ENCODE data around the gene SERPINA5. TPM values are rescaled to one million over a fixed set of nuclear protein-coding genes. Genes with fewer than 3 reads are reported as not detected.

SERPINA5 gene
- polyA plus RNA-seq, 1 of the 3 experiments (the other 2 are of a cell fraction) = 0.08 TPM

DNA sequence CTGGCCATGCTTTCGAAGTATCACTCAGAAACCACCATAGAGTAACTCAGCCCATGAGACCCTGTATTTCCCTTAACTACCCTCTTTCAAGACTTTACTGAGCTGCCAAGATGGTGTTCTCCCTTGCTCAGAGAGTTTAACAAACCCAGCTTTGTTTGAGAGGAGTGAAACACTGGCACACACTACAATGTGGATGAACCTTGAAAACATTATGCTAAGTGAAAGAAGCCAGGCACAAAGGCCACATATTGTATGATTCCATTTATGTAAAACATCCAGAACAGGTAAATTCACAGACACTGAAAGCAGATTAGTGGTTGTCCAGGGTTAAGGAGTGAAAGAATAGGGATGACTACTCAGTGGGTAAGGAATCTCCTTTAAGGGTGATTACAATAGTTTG lies 49.8 kb downstream of the SERPINA5 start:
- Histone ChIP-seq H3F3A (replicated peaks; ENCODE audit: insufficient read depth) (no peaks in the 10 kb centered on the region), H3K4me2 (no peak overlapping the region), H3K79me2 (ENCODE audit: insufficient read depth) (no peaks in the 10 kb centered on the region), H3K4me1 (ENCODE audit: control insufficient read depth in 1 of 2, insufficient read depth in 2 of 2, low read depth in 1 of 2, low read length in 1 of 2) (no peaks in the 10 kb centered on the region), H3K9ac (no peak overlapping the region), H3K36me3 (replicated peaks in 1 of 2; ENCODE audit: control insufficient read depth in 1 of 2, insufficient read depth in 2 of 2, low read length in 1 of 2) (no peaks in the 10 kb centered on the region), H3K27ac (ENCODE audit: low read depth in 2 of 2, low read length in 1 of 2) (no peak overlapping the region), H3K27me3 (ENCODE audit: insufficient read depth) (no peaks in the 10 kb centered on the region; the same call in 1 of the 2 replicates), H2AFZ (ENCODE audit: low read depth) (no peak overlapping the region), H3K4me3 (ENCODE audit: low read depth in 2 of 2, low read length in 1 of 2) (no peak overlapping the region), H4K20me1 (ENCODE audit: insufficient read depth) (no peaks in the 10 kb centered on the region), H3K9me3 (no peaks in the 10 kb centered on the region), H3K9me2 (no peaks in the 10 kb centered on the region)
- DNase-seq = no peak
- 56% methylated on average over 1 of the region's 1 CpG for WGBS (ENCODE audit: low lambda C conversion rate)
- TF ChIP-seq, protein P1, sequence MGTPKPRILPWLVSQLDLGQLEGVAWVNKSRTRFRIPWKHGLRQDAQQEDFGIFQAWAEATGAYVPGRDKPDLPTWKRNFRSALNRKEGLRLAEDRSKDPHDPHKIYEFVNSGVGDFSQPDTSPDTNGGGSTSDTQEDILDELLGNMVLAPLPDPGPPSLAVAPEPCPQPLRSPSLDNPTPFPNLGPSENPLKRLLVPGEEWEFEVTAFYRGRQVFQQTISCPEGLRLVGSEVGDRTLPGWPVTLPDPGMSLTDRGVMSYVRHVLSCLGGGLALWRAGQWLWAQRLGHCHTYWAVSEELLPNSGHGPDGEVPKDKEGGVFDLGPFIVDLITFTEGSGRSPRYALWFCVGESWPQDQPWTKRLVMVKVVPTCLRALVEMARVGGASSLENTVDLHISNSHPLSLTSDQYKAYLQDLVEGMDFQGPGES (IDR thresholded peaks at IDR 0.05; ENCODE audit: low read depth, low read length) = no peak
- TF ChIP-seq POLR2AphosphoS5 (IDR thresholded peaks at IDR 0.05; ENCODE audit: low read depth, low read length) = no peak
- POLR2A ChIA-PET = no interaction called here
- CTCF ChIA-PET = no interaction called here

DNA sequence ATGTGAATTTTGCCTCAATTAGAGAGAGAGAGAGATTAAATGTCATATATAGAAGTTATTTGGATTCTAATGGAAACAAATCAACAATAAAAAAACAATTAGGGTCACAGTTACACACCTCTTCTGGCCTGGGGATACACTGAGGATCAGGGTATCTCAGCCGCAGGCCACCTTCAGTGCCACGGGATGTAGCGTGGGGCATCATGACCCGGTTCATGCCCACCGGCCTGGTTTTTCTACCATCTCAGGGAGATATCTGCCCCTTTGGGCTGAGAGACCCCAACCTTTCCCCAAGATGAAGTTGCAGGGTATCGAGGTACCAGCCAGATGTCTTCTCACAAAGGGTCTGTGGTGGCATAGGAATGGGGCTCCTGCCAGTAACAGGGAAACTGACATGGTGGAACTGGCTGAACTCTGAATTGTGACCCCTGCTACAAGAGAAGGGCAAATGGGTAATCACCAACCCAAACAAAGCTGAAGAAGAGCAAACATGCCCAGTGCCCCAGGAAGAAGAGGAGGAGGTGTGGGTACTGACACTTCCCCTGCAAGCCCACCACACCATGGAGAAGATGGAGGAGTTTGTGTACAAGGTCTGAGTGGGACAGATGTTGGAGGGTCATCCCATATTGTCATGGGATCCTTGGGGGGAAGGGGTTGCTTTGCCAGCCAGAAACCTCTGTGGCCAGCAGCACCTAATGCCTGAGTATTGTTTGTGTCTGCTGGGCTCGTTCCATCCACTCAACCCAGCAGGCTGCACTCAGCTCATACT lies 50.5 kb downstream of the SERPINA5 start:
- H3K36me3 ChIP-seq (replicated peaks in 1 of 2; ENCODE audit: control insufficient read depth in 1 of 2, insufficient read depth in 2 of 2, low read length in 1 of 2) = no peaks in the 10 kb centered on the region
- no peak overlapping the region for H3K9ac ChIP-seq
- DNase-seq = no peak
- 44% methylated on average over 7 of the region's 7 CpGs for whole genome bisulfite sequencing (ENCODE audit: low lambda C conversion rate)
- no peak overlapping the region for H2AFZ ChIP-seq (ENCODE audit: low read depth)
- ChIA-PET POLR2A (no interaction called here), CTCF (interaction anchor here (1.1 kb wide), 1 partner anchor 8 kb away, joined by 3 read pairs; no protein-coding TSS in a partner anchor)
- no peaks in the 10 kb centered on the region for H3F3A ChIP-seq (replicated peaks; ENCODE audit: insufficient read depth)
- no peaks in the 10 kb centered on the region for H3K4me1 ChIP-seq (ENCODE audit: control insufficient read depth in 1 of 2, insufficient read depth in 2 of 2, low read depth in 1 of 2, low read length in 1 of 2)
- H3K79me2 ChIP-seq (ENCODE audit: insufficient read depth) = no peaks in the 10 kb centered on the region
- H3K27ac ChIP-seq (ENCODE audit: low read depth in 2 of 2, low read length in 1 of 2) = no peak overlapping the region
- no peak overlapping the region for H3K4me3 ChIP-seq (ENCODE audit: low read depth in 2 of 2, low read length in 1 of 2)
- no peak overlapping the region for H3K4me2 ChIP-seq
- no peaks in the 10 kb centered on the region for H3K9me3 ChIP-seq
- no peaks in the 10 kb centered on the region for H4K20me1 ChIP-seq (ENCODE audit: insufficient read depth)
- TF ChIP-seq TCF12 (IDR thresholded peaks at IDR 0.05) (no peak), SIN3A (IDR thresholded peaks at IDR 0.05; ENCODE audit: borderline replicate concordance, low read depth, low read length) (no peak), FOXJ3 (CRISPR knock-in tag; IDR thresholded peaks at IDR 0.05) (no peak), TAF1 (IDR thresholded peaks at IDR 0.05; ENCODE audit: borderline replicate concordance, low read depth, low read length) (no peak), EZH2phosphoT487 (IDR thresholded peaks at IDR 0.05; ENCODE audit: borderline replicate concordance, low read depth) (no peak), RAD21 (IDR thresholded peaks at IDR 0.05; ENCODE audit: low read length) (no peak), NRF1 (IDR thresholded peaks at IDR 0.05; ENCODE audit: low read depth, low read length) (no peak), YY1 (IDR thresholded peaks at IDR 0.05; ENCODE audit: low read depth) (no peak), MXI1 (IDR thresholded peaks at IDR 0.05; ENCODE audit: low read depth, low read length) (no peak), MEF2A (IDR thresholded peaks at IDR 0.05; ENCODE audit: borderline replicate concordance, low read depth) (no peak)
- TF ChIP-seq, protein P2, sequence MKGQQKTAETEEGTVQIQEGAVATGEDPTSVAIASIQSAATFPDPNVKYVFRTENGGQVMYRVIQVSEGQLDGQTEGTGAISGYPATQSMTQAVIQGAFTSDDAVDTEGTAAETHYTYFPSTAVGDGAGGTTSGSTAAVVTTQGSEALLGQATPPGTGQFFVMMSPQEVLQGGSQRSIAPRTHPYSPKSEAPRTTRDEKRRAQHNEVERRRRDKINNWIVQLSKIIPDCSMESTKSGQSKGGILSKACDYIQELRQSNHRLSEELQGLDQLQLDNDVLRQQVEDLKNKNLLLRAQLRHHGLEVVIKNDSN (IDR thresholded peaks at IDR 0.05; ENCODE audit: borderline replicate concordance, low read depth) = no peak
- TF ChIP-seq, protein P3, sequence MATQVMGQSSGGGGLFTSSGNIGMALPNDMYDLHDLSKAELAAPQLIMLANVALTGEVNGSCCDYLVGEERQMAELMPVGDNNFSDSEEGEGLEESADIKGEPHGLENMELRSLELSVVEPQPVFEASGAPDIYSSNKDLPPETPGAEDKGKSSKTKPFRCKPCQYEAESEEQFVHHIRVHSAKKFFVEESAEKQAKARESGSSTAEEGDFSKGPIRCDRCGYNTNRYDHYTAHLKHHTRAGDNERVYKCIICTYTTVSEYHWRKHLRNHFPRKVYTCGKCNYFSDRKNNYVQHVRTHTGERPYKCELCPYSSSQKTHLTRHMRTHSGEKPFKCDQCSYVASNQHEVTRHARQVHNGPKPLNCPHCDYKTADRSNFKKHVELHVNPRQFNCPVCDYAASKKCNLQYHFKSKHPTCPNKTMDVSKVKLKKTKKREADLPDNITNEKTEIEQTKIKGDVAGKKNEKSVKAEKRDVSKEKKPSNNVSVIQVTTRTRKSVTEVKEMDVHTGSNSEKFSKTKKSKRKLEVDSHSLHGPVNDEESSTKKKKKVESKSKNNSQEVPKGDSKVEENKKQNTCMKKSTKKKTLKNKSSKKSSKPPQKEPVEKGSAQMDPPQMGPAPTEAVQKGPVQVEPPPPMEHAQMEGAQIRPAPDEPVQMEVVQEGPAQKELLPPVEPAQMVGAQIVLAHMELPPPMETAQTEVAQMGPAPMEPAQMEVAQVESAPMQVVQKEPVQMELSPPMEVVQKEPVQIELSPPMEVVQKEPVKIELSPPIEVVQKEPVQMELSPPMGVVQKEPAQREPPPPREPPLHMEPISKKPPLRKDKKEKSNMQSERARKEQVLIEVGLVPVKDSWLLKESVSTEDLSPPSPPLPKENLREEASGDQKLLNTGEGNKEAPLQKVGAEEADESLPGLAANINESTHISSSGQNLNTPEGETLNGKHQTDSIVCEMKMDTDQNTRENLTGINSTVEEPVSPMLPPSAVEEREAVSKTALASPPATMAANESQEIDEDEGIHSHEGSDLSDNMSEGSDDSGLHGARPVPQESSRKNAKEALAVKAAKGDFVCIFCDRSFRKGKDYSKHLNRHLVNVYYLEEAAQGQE (IDR thresholded peaks at IDR 0.05; ENCODE audit: low read depth, low read length) = no peak
- TF ChIP-seq, protein P4, sequence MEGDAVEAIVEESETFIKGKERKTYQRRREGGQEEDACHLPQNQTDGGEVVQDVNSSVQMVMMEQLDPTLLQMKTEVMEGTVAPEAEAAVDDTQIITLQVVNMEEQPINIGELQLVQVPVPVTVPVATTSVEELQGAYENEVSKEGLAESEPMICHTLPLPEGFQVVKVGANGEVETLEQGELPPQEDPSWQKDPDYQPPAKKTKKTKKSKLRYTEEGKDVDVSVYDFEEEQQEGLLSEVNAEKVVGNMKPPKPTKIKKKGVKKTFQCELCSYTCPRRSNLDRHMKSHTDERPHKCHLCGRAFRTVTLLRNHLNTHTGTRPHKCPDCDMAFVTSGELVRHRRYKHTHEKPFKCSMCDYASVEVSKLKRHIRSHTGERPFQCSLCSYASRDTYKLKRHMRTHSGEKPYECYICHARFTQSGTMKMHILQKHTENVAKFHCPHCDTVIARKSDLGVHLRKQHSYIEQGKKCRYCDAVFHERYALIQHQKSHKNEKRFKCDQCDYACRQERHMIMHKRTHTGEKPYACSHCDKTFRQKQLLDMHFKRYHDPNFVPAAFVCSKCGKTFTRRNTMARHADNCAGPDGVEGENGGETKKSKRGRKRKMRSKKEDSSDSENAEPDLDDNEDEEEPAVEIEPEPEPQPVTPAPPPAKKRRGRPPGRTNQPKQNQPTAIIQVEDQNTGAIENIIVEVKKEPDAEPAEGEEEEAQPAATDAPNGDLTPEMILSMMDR (IDR thresholded peaks at IDR 0.05) = no peak
- TF ChIP-seq, protein P5, sequence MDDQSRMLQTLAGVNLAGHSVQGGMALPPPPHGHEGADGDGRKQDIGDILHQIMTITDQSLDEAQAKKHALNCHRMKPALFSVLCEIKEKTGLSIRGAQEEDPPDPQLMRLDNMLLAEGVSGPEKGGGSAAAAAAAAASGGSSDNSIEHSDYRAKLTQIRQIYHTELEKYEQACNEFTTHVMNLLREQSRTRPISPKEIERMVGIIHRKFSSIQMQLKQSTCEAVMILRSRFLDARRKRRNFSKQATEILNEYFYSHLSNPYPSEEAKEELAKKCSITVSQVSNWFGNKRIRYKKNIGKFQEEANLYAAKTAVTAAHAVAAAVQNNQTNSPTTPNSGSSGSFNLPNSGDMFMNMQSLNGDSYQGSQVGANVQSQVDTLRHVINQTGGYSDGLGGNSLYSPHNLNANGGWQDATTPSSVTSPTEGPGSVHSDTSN (IDR thresholded peaks at IDR 0.05) = no peak
- H3K27me3 ChIP-seq (ENCODE audit: insufficient read depth) = no peaks in the 10 kb centered on the region; the same call in 1 of the 2 replicates
- no peaks in the 10 kb centered on the region for H3K9me2 ChIP-seq

Measured in SK-N-SH (cell line).